IMR-90 (cell line): ENCODE data around the gene CYP4B1. TPM values are rescaled to one million over a fixed set of nuclear protein-coding genes. Genes with fewer than 3 reads are reported as not detected.

Source experiments
- ATAC-seq: fragments of 200-7000 bp; cut with Tn5 transposase; 2 replicates; pipeline ENCODE4 v1.9.1; 2020; ENCODE audit warnings: low read depth, mild to moderate bottlenecking, moderate library complexity
- BruUV-seq: library from RNA; stranded (reverse); fragments of 400-500 nt; replicated peaks from 2 replicates; lab custom pipeline; 2021; lab: Mats Ljungman, UMichigan
- CTCF ChIA-PET: fragments of 300-600 bp; formaldehyde crosslinking; extraction: SDS; loops from one replicate; lab custom pipeline; 2021; ENCODE audit warnings: antibody characterized with exemption; lab: Yijun Ruan, JAX
- POLR2A ChIA-PET: fragments of 300-600 bp; sonication (Branson Sonifier 250); formaldehyde crosslinking; loops from one replicate; lab custom pipeline; 2022; ENCODE audit warnings: antibody characterized with exemption; ENCODE audit not compliant: unreplicated experiment; lab: Charles Lee
- DNase-seq: peaks from one replicate; pipeline ENCODE4 v3.0.0; 2013
- H2AFZ ChIP-seq: replicated peaks from 2 replicates; pipeline ENCODE3; 2013; ENCODE audit warnings: low read length, mild to moderate bottlenecking; ENCODE audit not compliant: poor library complexity
- H2AK5ac ChIP-seq: 2 replicates; pipeline ENCODE4 v1.6.1; 2013; ENCODE audit warnings: low read depth, low read length, inconsistent platforms
- H2AK9ac ChIP-seq: replicated peaks from 2 replicates; pipeline ENCODE3; 2013; ENCODE audit warnings: mild to moderate bottlenecking, low read depth, low read length, moderate library complexity; ENCODE audit not compliant: poor library complexity
- H2BK120ac ChIP-seq: 2 replicates; pipeline ENCODE4 v1.6.1; 2013; ENCODE audit warnings: low read depth, low read length, inconsistent platforms
- H2BK15ac ChIP-seq: 3 replicates; pipeline ENCODE4 v1.6.1; 2013; ENCODE audit warnings: low read depth, low read length, inconsistent platforms
- H2BK20ac ChIP-seq: 2 replicates; pipeline ENCODE4 v1.6.1; 2013; ENCODE audit warnings: low read depth, mild to moderate bottlenecking, inconsistent platforms, low read length, moderate library complexity
- H2BK5ac ChIP-seq: 2 replicates; pipeline ENCODE4 v1.6.1; 2013; ENCODE audit warnings: mild to moderate bottlenecking, low read depth, low read length, inconsistent platforms; ENCODE audit not compliant: poor library complexity, severe bottlenecking
- H3K14ac ChIP-seq: replicated peaks from 2 replicates; pipeline ENCODE4 v1.6.1; 2013; ENCODE audit warnings: low read depth, low read length, inconsistent platforms
- H3K18ac ChIP-seq: 2 replicates; pipeline ENCODE4 v1.6.1; 2013; ENCODE audit warnings: low read depth, low read length, control low read depth
- H3K23ac ChIP-seq: 2 replicates; pipeline ENCODE4 v1.6.1; 2013; ENCODE audit warnings: low read depth, low read length, inconsistent platforms
- H3K27ac ChIP-seq: 2 replicates; pipeline ENCODE4 v1.5.1; 2013; ENCODE audit warnings: mild to moderate bottlenecking, control low read depth, low read length; ENCODE audit not compliant: insufficient read depth
- H3K27me3 ChIP-seq: 2 replicates; pipeline ENCODE4 v1.6.1; 2013; ENCODE audit warnings: low read length; ENCODE audit not compliant: control insufficient read depth, insufficient read depth
- H3K36me3 ChIP-seq: 2 replicates; pipeline ENCODE4 v1.6.1; 2013; ENCODE audit warnings: low read length, mixed read lengths; ENCODE audit not compliant: control insufficient read depth, insufficient read depth
- H3K4ac ChIP-seq: 2 replicates; pipeline ENCODE4 v1.6.1; 2013; ENCODE audit warnings: low read depth, low read length, inconsistent platforms
- H3K4me1 ChIP-seq: 2 replicates; pipeline ENCODE4 v1.6.1; 2013; ENCODE audit warnings: low read length, mixed read lengths; ENCODE audit not compliant: control insufficient read depth, insufficient read depth
- H3K4me2 ChIP-seq: 2 replicates; pipeline ENCODE4 v1.6.1; 2013; ENCODE audit warnings: low read depth, mild to moderate bottlenecking, control low read depth, low read length, moderate library complexity
- H3K4me3 ChIP-seq: 2 replicates; pipeline ENCODE4 v1.5.1; 2013; ENCODE audit warnings: low read depth, mild to moderate bottlenecking, control low read depth, low read length, moderate library complexity; ENCODE audit not compliant: insufficient read depth
- H3K56ac ChIP-seq: 2 replicates; pipeline ENCODE4 v1.6.1; 2013; ENCODE audit warnings: low read length, inconsistent platforms; ENCODE audit not compliant: insufficient read depth; ENCODE audit errors: extremely low read depth
- H3K79me1 ChIP-seq, 2 experiments: 2 replicates each; pipeline ENCODE4 v1.6.1; 2013; ENCODE audit warnings: low read length in 2 of 2, inconsistent platforms in 1 of 2, low read depth in 1 of 2
- H3K9ac ChIP-seq: 2 replicates; pipeline ENCODE4 v1.6.1; 2013; ENCODE audit warnings: low read depth, low read length, control low read depth
- H3K9me1 ChIP-seq: 2 replicates; pipeline ENCODE4 v1.6.1; 2013; ENCODE audit warnings: low read length, inconsistent platforms; ENCODE audit not compliant: insufficient read depth
- H3K9me3 ChIP-seq: 2 replicates; pipeline ENCODE4 v1.6.1; 2013; ENCODE audit warnings: low read length; ENCODE audit not compliant: control insufficient read depth, insufficient read depth
- H4K20me1 ChIP-seq: 2 replicates; pipeline ENCODE4 v1.6.1; 2013; ENCODE audit warnings: low read length, inconsistent platforms; ENCODE audit not compliant: insufficient read depth
- H4K5ac ChIP-seq: 2 replicates; pipeline ENCODE4 v1.6.1; 2013; ENCODE audit warnings: mild to moderate bottlenecking, low read depth, low read length, control low read depth
- H4K8ac ChIP-seq, 2 experiments: 2 replicates each; pipeline ENCODE4 v1.6.1; 2013; ENCODE audit warnings: low read depth in 2 of 2, low read length in 2 of 2, control low read depth in 1 of 2, inconsistent platforms in 1 of 2
- H4K91ac ChIP-seq: 2 replicates; pipeline ENCODE4 v1.6.1; 2013; ENCODE audit warnings: low read depth, low read length, inconsistent platforms; ENCODE audit not compliant: insufficient read depth
- BHLHE40 ChIP-seq: fragments of 150-350 bp; IDR thresholded peaks from 2 replicates; pipeline ENCODE4 v1.6.1; 2016; ENCODE audit warnings: mild to moderate bottlenecking, low read depth, low read length
- CEBPB ChIP-seq: IDR thresholded peaks from 2 replicates; pipeline ENCODE4 v1.6.1; 2012; ENCODE audit warnings: low read depth, low read length, improper control_type of control experiment
- CHD1 ChIP-seq: IDR thresholded peaks from 2 replicates; pipeline ENCODE4 v1.6.1; 2012; ENCODE audit warnings: low read depth, low read length, improper control_type of control experiment
- FOS ChIP-seq: fragments of 150-350 bp; IDR thresholded peaks from 2 replicates; pipeline ENCODE4 v1.6.1; 2016; ENCODE audit warnings: low read depth, low read length
- MAFK ChIP-seq: IDR thresholded peaks from 2 replicates; pipeline ENCODE4 v1.6.1; 2012; ENCODE audit warnings: low read depth, low read length, improper control_type of control experiment
- MAZ ChIP-seq: IDR thresholded peaks from 2 replicates; pipeline ENCODE4 v1.6.1; 2012; ENCODE audit warnings: low read depth, mild to moderate bottlenecking, low read length, improper control_type of control experiment, moderate library complexity, borderline replicate concordance
- NFE2L2 ChIP-seq: fragments of 150-350 bp; IDR thresholded peaks from 2 replicates; pipeline ENCODE4 v1.6.1; 2016; ENCODE audit warnings: low read depth, mild to moderate bottlenecking, low read length
- POLR2A ChIP-seq: IDR thresholded peaks from 2 replicates; pipeline ENCODE4 v1.6.1; 2012; ENCODE audit warnings: mild to moderate bottlenecking, low read depth, low read length
- RAD21 ChIP-seq: IDR thresholded peaks from 2 replicates; pipeline ENCODE4 v1.6.1; 2012; ENCODE audit warnings: low read length, improper control_type of control experiment
- RCOR1 ChIP-seq: IDR thresholded peaks from 2 replicates; pipeline ENCODE4 v1.6.1; 2012; ENCODE audit warnings: mild to moderate bottlenecking, low read length, improper control_type of control experiment; ENCODE audit not compliant: insufficient replicate concordance
- RFX5 ChIP-seq: IDR thresholded peaks from 2 replicates; pipeline ENCODE4 v1.8.0; 2012; ENCODE audit warnings: low read depth, mild to moderate bottlenecking, low read length, moderate library complexity
- SMC3 ChIP-seq: fragments of 150-350 bp; IDR thresholded peaks from 2 replicates; pipeline ENCODE4 v1.6.1; 2016; ENCODE audit warnings: low read depth, mild to moderate bottlenecking, antibody characterized with exemption, low read length, moderate library complexity
- WGBS, 2 experiments: methylation state at CpG; one replicate each; pipeline versions ENCODE4 v1.1.5 to v1.1.7; 2013; ENCODE audit warnings: missing lambda C conversion rate in 2 of 2; ENCODE audit not compliant: insufficient read length in 1 of 2; ENCODE audit errors: extremely low coverage in 2 of 2; 5-methylcytosine and 5-hydroxymethylcytosine counted together
- dilution Hi-C: fragments of 300-500 bp; cut with HindIII; formaldehyde crosslinking; loops from one replicate; pipeline ENCODE4 v1.14.3; 2018; ENCODE audit warnings: low sequenced_read_pairs; ENCODE audit not compliant: unreplicated experiment
- in situ Hi-C: fragments of 300-500 bp; cut with MboI; formaldehyde crosslinking; loops from 3 replicates; pipeline ENCODE4 v1.14.3; 2019; ENCODE audit warnings: low sequenced_read_pairs, inconsistent platforms, mixed read lengths
- intact Hi-C: fragments of 100-400 bp; cut with micrococcal nuclease; formaldehyde crosslinking; loops from 2 replicates; pipeline ENCODE4 v1.10.0; 2022
- polyA plus RNA-seq, 3 experiments: library from polyadenylated mRNA; depleted of rRNA; stranded (reverse); fragments of >200 nt; gene quantifications; 2 replicates each; pipeline ENCODE4 v1.2.3, GENCODE V29; 2012; ENCODE audit warnings: low replicate concordance in 1 of 3
- total RNA-seq: library from RNA; depleted of rRNA; stranded (reverse); fragments of >200 nt; gene quantifications from 2 replicates; pipeline ENCODE4 v1.2.3, GENCODE V29; 2012
- TF ChIP-seq, protein P1 (sequence below): fragments of 150-350 bp; IDR thresholded peaks from 2 replicates; pipeline ENCODE4 v1.6.1; 2017; ENCODE audit warnings: mild to moderate bottlenecking, antibody characterized with exemption, low read length, low read depth

Gene CYP4B1
- total and polyA plus RNA-seq, 2 of the 4 experiments (the other 2 are of a cell fraction): not detected

DNA sequence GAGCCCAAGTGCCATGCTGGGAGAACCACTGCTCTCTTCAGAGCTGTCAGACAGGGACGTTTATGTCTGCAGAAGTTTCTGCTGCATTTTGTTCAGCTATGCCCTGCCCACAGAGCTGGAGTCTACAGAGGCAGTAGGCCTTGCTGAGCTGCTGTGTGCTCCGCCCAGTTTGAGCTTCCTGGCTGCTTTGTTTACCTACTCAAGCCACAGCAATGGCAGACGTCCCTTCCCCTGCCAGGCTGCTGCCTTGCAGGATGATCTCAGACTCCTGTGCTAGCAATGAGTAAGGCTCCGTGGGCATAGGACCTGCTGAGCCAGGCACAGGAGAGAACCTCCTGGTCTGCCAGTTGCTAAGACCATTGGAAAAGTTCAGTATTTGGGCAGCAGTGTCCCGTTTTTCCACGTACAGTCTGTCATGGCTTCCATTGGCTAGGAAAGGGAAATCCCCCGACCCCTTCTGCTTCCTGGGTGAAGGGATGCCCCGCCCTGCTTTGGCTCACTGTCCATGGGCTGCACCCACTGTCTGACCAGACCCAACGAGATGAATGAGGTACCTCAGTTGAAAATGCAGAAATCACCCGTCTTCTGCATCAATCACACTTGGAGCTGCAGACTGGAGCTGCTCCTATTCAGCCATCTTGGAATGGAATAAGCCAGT, 31.9 kb downstream of the CYP4B1 start:
- Histone ChIP-seq H3K9me3 (peaks cover 5% of the 10 kb centered on the region; the same call in 1 of the 2 replicates), H3K56ac (no peak overlapping the region), H3K18ac (no peak overlapping the region), H2BK120ac (no peak overlapping the region), H3K27ac (no peak overlapping the region), H4K8ac (no peak overlapping the region), H2AFZ (no peak overlapping the region), H4K20me1 (no peaks in the 10 kb centered on the region), H2BK20ac (no peak overlapping the region), H3K4me1 (no peaks in the 10 kb centered on the region), H2AK5ac (no peak overlapping the region), H3K9me1 (no peaks in the 10 kb centered on the region), H4K91ac (no peak overlapping the region), H3K14ac (no peak overlapping the region), H3K79me1 (no peaks in the 10 kb centered on the region), H3K9ac (no peak overlapping the region), H3K36me3 (no peaks in the 10 kb centered on the region), H3K27me3 (no peaks in the 10 kb centered on the region), H3K23ac (no peak overlapping the region), H2BK5ac (no peak overlapping the region), H3K4me3 (no peak overlapping the region), H2BK15ac (no peak overlapping the region), H3K4me2 (no peak overlapping the region), H3K4ac (no peak overlapping the region), H4K5ac (no peak overlapping the region), H2AK9ac (no peak overlapping the region)
- ATAC-seq (no peak), DNase-seq (no peak)
- no TSS peak for BruUV-seq
- ChIA-PET CTCF (no interaction called here), POLR2A (no interaction called here)
- WGBS, 2 experiments: 31% methylated on average over 9 of the region's 10 CpGs; no CpG with 5 or more reads in 1 of the 2 experiments
- in situ Hi-C loops (no loop called here), dilution Hi-C loops (no loop called here), intact Hi-C loops (no loop called here)
- TF ChIP-seq CHD1 (no peak), RCOR1 (no peak), FOS (no peak), RFX5 (no peak), NFE2L2 (no peak), POLR2A (no peak), BHLHE40 (no peak), RAD21 (no peak), MAFK (no peak), SMC3 (no peak), CEBPB (no peak), MAZ (no peak)
- TF ChIP-seq, protein P1, sequence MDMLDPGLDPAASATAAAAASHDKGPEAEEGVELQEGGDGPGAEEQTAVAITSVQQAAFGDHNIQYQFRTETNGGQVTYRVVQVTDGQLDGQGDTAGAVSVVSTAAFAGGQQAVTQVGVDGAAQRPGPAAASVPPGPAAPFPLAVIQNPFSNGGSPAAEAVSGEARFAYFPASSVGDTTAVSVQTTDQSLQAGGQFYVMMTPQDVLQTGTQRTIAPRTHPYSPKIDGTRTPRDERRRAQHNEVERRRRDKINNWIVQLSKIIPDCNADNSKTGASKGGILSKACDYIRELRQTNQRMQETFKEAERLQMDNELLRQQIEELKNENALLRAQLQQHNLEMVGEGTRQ: no peak
